Right kidney (tissue), 1 donor: ENCODE results near the gene CYB561.

Experiments
- DNase-seq: peaks from one replicate; pipeline ENCODE4 v3.0.0-alpha.2; 2016

Gene CYB561

GRCh38 chr17:63414222-63414621, 31.9 kb downstream of the CYB561 start:
- DNase-seq = no peak

- DNase-seq = no peak
Observed at GRCh38 chr17:63413128-63413527, 33.0 kb downstream of the CYB561 start.

GRCh38 chr17:63412234-63412633, 33.9 kb downstream of the CYB561 start:
- no peak for DNase-seq

GRCh38 chr17:63407741-63408330, 38.3 kb downstream of the CYB561 start:
- no peak for DNase-seq

- DNase-seq = peak; percentile 41
Observed at GRCh38 chr17:63406689-63407330, 39.3 kb downstream of the CYB561 start.

- peak; percentile 37 for DNase-seq
Observed at GRCh38 chr17:63405741-63406261, 40.3 kb downstream of the CYB561 start.

GRCh38 chr17:63405020-63405419, 41.1 kb downstream of the CYB561 start:
- no peak for DNase-seq

- no peak for DNase-seq
Observed at GRCh38 chr17:63402431-63403212, 43.5 kb downstream of the CYB561 start.

- peak; percentile 26 for DNase-seq
Observed at GRCh38 chr17:63399856-63400255, 46.2 kb downstream of the CYB561 start.

GRCh38 chr17:63399316-63399715, 46.8 kb downstream of the CYB561 start:
- DNase-seq = no peak

- DNase-seq = no peak
Observed at GRCh38 chr17:63398680-63399079, 47.4 kb downstream of the CYB561 start.

- DNase-seq = no peak
Observed at GRCh38 chr17:63395075-63395805, 50.9 kb downstream of the CYB561 start.

- DNase-seq = no peak
Observed at GRCh38 chr17:63390090-63390489, 56.0 kb downstream of the CYB561 start.

- no peak for DNase-seq
Observed at GRCh38 chr17:63387656-63388340, 58.3 kb downstream of the CYB561 start.

- no peak for DNase-seq
Observed at GRCh38 chr17:63382826-63383225, 63.3 kb downstream of the CYB561 start.
